ENCODE data around the gene STAMBP.

Gene STAMBP

GRCh38 chr2:73920577-73921545, 92.1 kb downstream of the STAMBP start:
- Histone ChIP-seq H3K27ac (no peak overlapping the region), H3K4me3 (no peak overlapping the region)
- no peak for DNase-seq (ENCODE audit: low spot score)
- TF ChIP-seq CTCF (IDR thresholded peaks at IDR 0.05), result no peak

- H3K27ac ChIP-seq, result no peak overlapping the region
- DNase-seq (ENCODE audit: low spot score), result no peak
- no peak for TF ChIP-seq CTCF (IDR thresholded peaks at IDR 0.05)
- H3K4me3 ChIP-seq, result no peak overlapping the region
Measured at GRCh38 chr2:73921581-73921980, 92.8 kb downstream of the STAMBP start.

- no peak overlapping the region for H3K4me3 ChIP-seq
- no peak overlapping the region for H3K27ac ChIP-seq
- TF ChIP-seq CTCF (IDR thresholded peaks at IDR 0.05), result no peak
- no peak for DNase-seq (ENCODE audit: low spot score)
Measured at GRCh38 chr2:73922681-73923080, 93.9 kb downstream of the STAMBP start.
